ENCODE data around the gene FBXL13. TPM values are rescaled to one million over a fixed set of nuclear protein-coding genes. Genes with fewer than 3 reads are reported as not detected.

The FBXL13 gene
- polyA plus RNA-seq, 1 donor from 2014 or later, result 0.57 TPM

- Histone ChIP-seq H3K27ac (ENCODE audit: low read length) (no peak overlapping the region), H3K27me3 (ENCODE audit: insufficient read depth, low read depth, low read length) (no peaks in the 10 kb centered on the region), H3K9me3 (ENCODE audit: low read length) (no peaks in the 10 kb centered on the region), H3K79me2 (replicated peaks; ENCODE audit: insufficient read depth, low read length) (no peaks in the 10 kb centered on the region), H2AFZ (ENCODE audit: low read depth, low read length) (no peak overlapping the region), H3K4me3 (ENCODE audit: low read length) (no peak overlapping the region), H3K9me2 (ENCODE audit: insufficient read depth, low read length) (no peaks in the 10 kb centered on the region), H3K9ac (ENCODE audit: low read length) (no peak overlapping the region), H3F3A (ENCODE audit: insufficient read depth, low read length, poor library complexity, severe bottlenecking) (no peaks in the 10 kb centered on the region), H4K20me1 (ENCODE audit: insufficient read depth) (no peaks in the 10 kb centered on the region), H3K36me3 (ENCODE audit: insufficient read depth, low read length) (no peaks in the 10 kb centered on the region), H3K4me2 (ENCODE audit: low read length) (no peak overlapping the region)
- TF ChIP-seq EP300 (conservative IDR thresholded peaks at IDR 0.05; ENCODE audit: poor library complexity, severe bottlenecking) (no peak), MXI1 (conservative IDR thresholded peaks at IDR 0.05; ENCODE audit: poor library complexity, severe bottlenecking) (no peak), REST (IDR thresholded peaks at IDR 0.05; ENCODE audit: borderline replicate concordance) (no peak), SMC3 (conservative IDR thresholded peaks at IDR 0.05; ENCODE audit: poor library complexity) (no peak), CTCF (IDR thresholded peaks at IDR 0.05; ENCODE audit: poor library complexity, severe bottlenecking) (no peak), TAF1 (IDR thresholded peaks at IDR 0.05; ENCODE audit: low read depth) (no peak), EZH2 (IDR thresholded peaks at IDR 0.05; ENCODE audit: borderline replicate concordance, insufficient read depth, low read length, poor library complexity, severe bottlenecking) (no peak), POLR2AphosphoS5 (IDR thresholded peaks at IDR 0.05) (no peak), RAD21 (conservative IDR thresholded peaks at IDR 0.05) (no peak)
Measured at GRCh38 chr7:102883098-102883860, 191.3 kb downstream of the FBXL13 start.

- no peaks in the 10 kb centered on the region for H3K79me2 ChIP-seq (replicated peaks; ENCODE audit: insufficient read depth, low read length)
- H3F3A ChIP-seq (ENCODE audit: insufficient read depth, low read length, poor library complexity, severe bottlenecking), result no peaks in the 10 kb centered on the region
- no peak for TF ChIP-seq REST (IDR thresholded peaks at IDR 0.05; ENCODE audit: borderline replicate concordance)
- TF ChIP-seq SMC3 (conservative IDR thresholded peaks at IDR 0.05; ENCODE audit: poor library complexity), result no peak
- TF ChIP-seq RAD21 (conservative IDR thresholded peaks at IDR 0.05), result no peak
- no peak for TF ChIP-seq EZH2 (IDR thresholded peaks at IDR 0.05; ENCODE audit: borderline replicate concordance, insufficient read depth, low read length, poor library complexity, severe bottlenecking)
- no peak for TF ChIP-seq EP300 (conservative IDR thresholded peaks at IDR 0.05; ENCODE audit: poor library complexity, severe bottlenecking)
- H3K4me2 ChIP-seq (ENCODE audit: low read length), result no peak overlapping the region
- no peaks in the 10 kb centered on the region for H3K9me2 ChIP-seq (ENCODE audit: insufficient read depth, low read length)
- H4K20me1 ChIP-seq (ENCODE audit: insufficient read depth), result no peaks in the 10 kb centered on the region
- no peaks in the 10 kb centered on the region for H3K9me3 ChIP-seq (ENCODE audit: low read length)
- H3K36me3 ChIP-seq (ENCODE audit: insufficient read depth, low read length), result no peaks in the 10 kb centered on the region
- H3K27ac ChIP-seq (ENCODE audit: low read length), result no peak overlapping the region
- no peak overlapping the region for H3K9ac ChIP-seq (ENCODE audit: low read length)
- no peaks in the 10 kb centered on the region for H3K27me3 ChIP-seq (ENCODE audit: insufficient read depth, low read depth, low read length)
- H2AFZ ChIP-seq (ENCODE audit: low read depth, low read length), result no peak overlapping the region
- H3K4me3 ChIP-seq (ENCODE audit: low read length), result no peak overlapping the region
Measured at GRCh38 chr7:102875700-102876295, 198.8 kb downstream of the FBXL13 start.

All from neural cell (in vitro differentiated cells).